Measurements from ENCODE around the gene SSH2.

The SSH2 gene

GRCh38 chr17:29664743-29665480 is 265.1 kb downstream of the SSH2 start (continued):
- TF ChIP-seq PATZ1 (CRISPR knock-in tag; IDR thresholded peaks at IDR 0.05; ENCODE audit: borderline replicate concordance) = no peak
- no peak for TF ChIP-seq ARNTL (CRISPR knock-in tag; IDR thresholded peaks at IDR 0.05; ENCODE audit: borderline replicate concordance, low read depth)

- ATAC-seq = no peak; the same call in 2 of the 3 replicates
- TF ChIP-seq, protein P1, sequence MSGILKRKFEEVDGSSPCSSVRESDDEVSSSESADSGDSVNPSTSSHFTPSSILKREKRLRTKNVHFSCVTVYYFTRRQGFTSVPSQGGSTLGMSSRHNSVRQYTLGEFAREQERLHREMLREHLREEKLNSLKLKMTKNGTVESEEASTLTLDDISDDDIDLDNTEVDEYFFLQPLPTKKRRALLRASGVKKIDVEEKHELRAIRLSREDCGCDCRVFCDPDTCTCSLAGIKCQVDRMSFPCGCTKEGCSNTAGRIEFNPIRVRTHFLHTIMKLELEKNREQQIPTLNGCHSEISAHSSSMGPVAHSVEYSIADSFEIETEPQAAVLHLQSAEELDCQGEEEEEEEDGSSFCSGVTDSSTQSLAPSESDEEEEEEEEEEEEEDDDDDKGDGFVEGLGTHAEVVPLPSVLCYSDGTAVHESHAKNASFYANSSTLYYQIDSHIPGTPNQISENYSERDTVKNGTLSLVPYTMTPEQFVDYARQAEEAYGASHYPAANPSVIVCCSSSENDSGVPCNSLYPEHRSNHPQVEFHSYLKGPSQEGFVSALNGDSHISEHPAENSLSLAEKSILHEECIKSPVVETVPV (CRISPR knock-in tag; IDR thresholded peaks at IDR 0.05) = no peak
- no peak for TF ChIP-seq CSDC2 (CRISPR knock-in tag; IDR thresholded peaks at IDR 0.05)
Observed at GRCh38 chr17:29663155-29663554, 266.9 kb downstream of the SSH2 start.

DNA sequence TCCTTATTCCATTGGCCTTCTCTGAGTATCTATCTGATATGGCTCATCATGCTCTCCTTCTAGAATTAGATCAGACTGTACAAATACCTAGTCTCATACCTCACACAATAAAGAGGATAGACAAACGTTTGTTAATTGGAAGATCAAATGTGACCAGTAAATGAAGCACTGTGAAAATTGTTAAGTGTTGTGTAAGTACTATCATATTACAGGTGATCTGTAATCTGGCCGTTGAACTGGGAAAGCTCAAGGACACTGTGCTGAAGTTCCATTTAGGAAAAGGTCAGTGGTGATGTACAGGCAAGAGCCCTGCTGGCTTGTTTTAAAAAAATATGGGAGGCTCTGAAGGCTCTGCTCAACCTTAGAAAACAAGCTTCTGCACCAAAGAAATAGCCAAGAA is 268.8 kb downstream of the SSH2 start:
- TF ChIP-seq POU6F1 (CRISPR knock-in tag; IDR thresholded peaks at IDR 0.05; ENCODE audit: borderline replicate concordance, low read depth) (no peak), PPARA (CRISPR knock-in tag; IDR thresholded peaks at IDR 0.05; ENCODE audit: borderline replicate concordance) (no peak), ARNTL (CRISPR knock-in tag; IDR thresholded peaks at IDR 0.05; ENCODE audit: borderline replicate concordance, low read depth) (no peak), ZC3H10 (CRISPR knock-in tag; IDR thresholded peaks at IDR 0.05) (no peak), ISL1 (CRISPR knock-in tag; IDR thresholded peaks at IDR 0.05) (no peak), SNAI2 (CRISPR knock-in tag; IDR thresholded peaks at IDR 0.05) (no peak), ZNF8 (CRISPR knock-in tag; IDR thresholded peaks at IDR 0.05) (no peak), TSHZ2 (CRISPR knock-in tag; IDR thresholded peaks at IDR 0.05) (no peak), PATZ1 (CRISPR knock-in tag; IDR thresholded peaks at IDR 0.05; ENCODE audit: borderline replicate concordance) (no peak), RARB (CRISPR knock-in tag; IDR thresholded peaks at IDR 0.05) (no peak), ESRRG (CRISPR knock-in tag; IDR thresholded peaks at IDR 0.05) (no peak)
- TF ChIP-seq, protein P1 (CRISPR knock-in tag; IDR thresholded peaks at IDR 0.05) = no peak
- no peak for ATAC-seq

DNA sequence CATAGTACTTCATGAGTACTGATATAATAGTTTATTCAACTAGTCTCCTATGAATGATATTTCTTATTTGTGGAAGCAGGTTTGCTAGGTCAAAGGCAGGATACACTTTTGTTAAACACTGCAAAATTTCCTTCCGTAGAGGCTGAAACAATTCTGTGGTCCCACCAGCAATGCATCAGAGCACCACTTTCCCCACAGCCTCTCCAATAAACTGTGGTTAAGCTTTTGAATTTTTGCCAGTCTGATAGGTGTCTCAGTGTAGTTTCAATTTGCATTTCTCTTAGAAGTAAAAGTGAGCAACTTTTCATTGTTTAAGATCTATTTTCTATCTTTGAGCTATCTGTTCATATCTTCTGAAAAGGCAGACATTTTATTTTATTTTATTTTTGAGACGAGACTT is 270.9 kb downstream of the SSH2 start:
- TF ChIP-seq ARNTL (CRISPR knock-in tag; IDR thresholded peaks at IDR 0.05; ENCODE audit: borderline replicate concordance, low read depth) (no peak), ZC3H10 (CRISPR knock-in tag; IDR thresholded peaks at IDR 0.05) (no peak), SNAI2 (CRISPR knock-in tag; IDR thresholded peaks at IDR 0.05) (no peak), TSHZ2 (CRISPR knock-in tag; IDR thresholded peaks at IDR 0.05) (no peak)
- TF ChIP-seq, protein P1 (CRISPR knock-in tag; IDR thresholded peaks at IDR 0.05) = no peak
- no peak for ATAC-seq
